Body of pancreas (tissue), 4 donors: ENCODE results near the gene MAGEA9B.

Source experiments
- POLR2A ChIP-seq, 3 donors: fragments of 450-650 bp; IDR thresholded peaks; one replicate each; pipeline ENCODE4 v1.6.1; 2016; ENCODE audit warnings: antibody characterized with exemption in 3 of 3, mild to moderate bottlenecking in 2 of 3
- TF ChIP-seq, protein P1 (sequence below), 7 experiments: fragments of 450-650 bp in 4 of 7; fragments of 200-600 bp in 3 of 7; sonication (generic) in 3 of 7; IDR thresholded peaks; one replicate each; pipeline ENCODE4 v1.5.1; 2016 to 2019; ENCODE audit warnings: antibody characterized with exemption in 7 of 7

DNA sequence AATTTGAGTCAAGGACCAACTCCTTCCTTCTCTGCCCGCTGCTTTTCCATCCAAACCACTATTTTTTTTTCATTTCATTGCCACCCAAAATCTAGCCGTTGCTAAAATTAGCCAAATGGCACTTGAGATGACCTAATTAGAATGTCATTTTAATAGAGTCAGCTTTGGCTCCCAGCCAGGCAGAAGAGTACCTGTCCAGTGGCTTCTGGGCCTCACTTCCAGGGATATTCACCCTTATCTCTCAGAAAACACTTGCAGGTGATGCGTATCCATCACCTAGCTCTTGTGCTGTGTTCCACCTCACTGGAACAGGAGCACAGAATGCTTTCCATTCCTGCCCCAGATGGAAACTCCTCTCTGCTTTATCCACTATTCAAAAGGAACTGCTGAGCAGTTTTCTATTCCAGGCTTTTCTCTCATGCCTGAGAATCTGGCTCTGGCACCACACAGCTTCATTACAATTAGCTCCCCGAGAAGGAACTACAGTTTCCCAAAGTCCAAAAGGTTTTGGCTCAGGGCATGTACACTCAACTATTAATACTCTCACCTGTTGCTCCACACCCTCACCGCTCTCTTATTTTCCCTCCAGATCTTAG, 18.5 kb downstream of the MAGEA9B start:
- TF ChIP-seq, protein P1, sequence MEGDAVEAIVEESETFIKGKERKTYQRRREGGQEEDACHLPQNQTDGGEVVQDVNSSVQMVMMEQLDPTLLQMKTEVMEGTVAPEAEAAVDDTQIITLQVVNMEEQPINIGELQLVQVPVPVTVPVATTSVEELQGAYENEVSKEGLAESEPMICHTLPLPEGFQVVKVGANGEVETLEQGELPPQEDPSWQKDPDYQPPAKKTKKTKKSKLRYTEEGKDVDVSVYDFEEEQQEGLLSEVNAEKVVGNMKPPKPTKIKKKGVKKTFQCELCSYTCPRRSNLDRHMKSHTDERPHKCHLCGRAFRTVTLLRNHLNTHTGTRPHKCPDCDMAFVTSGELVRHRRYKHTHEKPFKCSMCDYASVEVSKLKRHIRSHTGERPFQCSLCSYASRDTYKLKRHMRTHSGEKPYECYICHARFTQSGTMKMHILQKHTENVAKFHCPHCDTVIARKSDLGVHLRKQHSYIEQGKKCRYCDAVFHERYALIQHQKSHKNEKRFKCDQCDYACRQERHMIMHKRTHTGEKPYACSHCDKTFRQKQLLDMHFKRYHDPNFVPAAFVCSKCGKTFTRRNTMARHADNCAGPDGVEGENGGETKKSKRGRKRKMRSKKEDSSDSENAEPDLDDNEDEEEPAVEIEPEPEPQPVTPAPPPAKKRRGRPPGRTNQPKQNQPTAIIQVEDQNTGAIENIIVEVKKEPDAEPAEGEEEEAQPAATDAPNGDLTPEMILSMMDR (IDR thresholded peaks at IDR 0.05), result no peak
- no peak for TF ChIP-seq POLR2A (IDR thresholded peaks at IDR 0.05)
